H1 (cell line): Measurements from ENCODE around the gene WFDC11. TPM values are rescaled to one million over a fixed set of nuclear protein-coding genes. Genes with fewer than 3 reads are reported as not detected.

ENCODE experiments used
- CBX5 ChIP-seq: fragments of 300-800, 300-1000 bp; sonication (generic); IDR thresholded peaks from 2 replicates; pipeline ENCODE4 v1.7.1; 2016; ENCODE audit warnings: antibody characterized with exemption, low read length, low read depth
- CTCF ChIP-seq, 3 experiments: IDR thresholded peaks; 1 replicate in 2 of 3; 2 replicates in 1 of 3; pipeline versions ENCODE4 v1.5.1 to v1.6.1; 2011; ENCODE audit warnings: low read length in 3 of 3, mild to moderate bottlenecking in 3 of 3, inconsistent platforms in 2 of 3, low read depth in 1 of 3, moderate library complexity in 1 of 3; ENCODE audit not compliant: insufficient read depth in 1 of 3; ENCODE audit errors: control extremely low read depth in 1 of 3
- polyA plus RNA-seq, 7 experiments: library from polyadenylated mRNA; depleted of rRNA in 3 of 7; stranded (reverse) in 5 of 7; unstranded in 2 of 7; fragments of >200 nt in 5 of 7; fragments of 200-250 nt in 2 of 7; gene quantifications; 1 replicate in 5 of 7; 2 replicates in 1 of 7; 4 replicates in 1 of 7; pipeline versions ENCODE4 v1.2.1 to v1.2.3, GENCODE V29; 2011 to 2013; ENCODE audit warnings: missing spikeins in 2 of 7, mixed read lengths in 2 of 7
- total RNA-seq: library from RNA; stranded (reverse); fragmentation: NEBNext Ultra II Directional; extraction: Animal tissue kit (Norgen Biotek cat#: 25700); gene quantifications from 2 replicates; pipeline ENCODE4 v1.2.1, GENCODE V29; 2021

The WFDC11 gene
- total and polyA plus RNA-seq, 2 of the 8 experiments (the other 6 are each of a cell fraction or from before 2014, with no cell fraction given) = not detected

GRCh38 chr20:45685896-45686295, 15.9 kb upstream of the WFDC11 start (continued):
- TF ChIP-seq CTCF (IDR thresholded peaks at IDR 0.05; ENCODE audit: control extremely low read depth in 1 of 3, insufficient read depth in 1 of 3, low read depth in 1 of 3, low read length in 3 of 3) (peak; percentile 45 to 73 (median 72)), CBX5 (no peak)
